BE2C (cell line): ENCODE data around the gene ERICH3.
"Not testable (repeated sequence)": the region's sequence is repeated elsewhere in the genome, so short reads cannot be mapped to it uniquely, and the experiment has no call there.

ENCODE experiments used
- DNase-seq: peaks from one replicate; pipeline ENCODE4 v3.0.0-alpha.2; 2020
- H3K27me3 ChIP-seq: fragments of 250-450 bp; sonication (Bioruptor Pico); 2 replicates; pipeline ENCODE4 v1.5.1; 2020; ENCODE audit warnings: mild to moderate bottlenecking
- H3K36me3 ChIP-seq: fragments of 250-450 bp; sonication (Bioruptor Pico); 2 replicates; pipeline ENCODE4 v1.5.1; 2020; ENCODE audit warnings: mild to moderate bottlenecking
- H3K4me1 ChIP-seq: fragments of 250-450 bp; sonication (Bioruptor Pico); 2 replicates; pipeline ENCODE4 v1.5.1; 2020
- H3K4me3 ChIP-seq: 2 replicates; pipeline ENCODE4 v1.5.1; 2011; ENCODE audit warnings: low read depth, low read length
- H3K9me3 ChIP-seq: fragments of 250-450 bp; sonication (Bioruptor Pico); 2 replicates; pipeline ENCODE4 v1.5.1; 2020
- CTCF ChIP-seq: IDR thresholded peaks from 2 replicates; pipeline ENCODE4 v1.5.1; 2012; ENCODE audit warnings: mild to moderate bottlenecking, low read depth, low read length

The ERICH3 gene

GRCh38 chr1:74674278-74675048, 871 bp upstream of the ERICH3 start:
- no peak overlapping the region for H3K4me3 ChIP-seq
- DNase-seq = no peak

GRCh38 chr1:74670866-74671265, 2.7 kb downstream of the ERICH3 start:
- H3K4me3 ChIP-seq, H3K36me3 ChIP-seq, DNase-seq, H3K9me3 ChIP-seq, H3K27me3 ChIP-seq, H3K4me1 ChIP-seq: not testable (repeated sequence)

More at GRCh38 chr1:74674278-74675048, 871 bp upstream of the ERICH3 start:
- no peaks in the 10 kb centered on the region for H3K4me1 ChIP-seq
- no peak for TF ChIP-seq CTCF
- no peaks in the 10 kb centered on the region for H3K27me3 ChIP-seq
- no peaks in the 10 kb centered on the region for H3K9me3 ChIP-seq
- H3K36me3 ChIP-seq = no peaks in the 10 kb centered on the region

GRCh38 chr1:74654708-74655107, 18.9 kb downstream of the ERICH3 start:
- no peaks in the 10 kb centered on the region for H3K9me3 ChIP-seq
- no peaks in the 10 kb centered on the region for H3K27me3 ChIP-seq
- H3K36me3 ChIP-seq = no peaks in the 10 kb centered on the region
- H3K4me1 ChIP-seq = no peaks in the 10 kb centered on the region; the same call in 1 of the 2 replicates
- H3K4me3 ChIP-seq = no peak overlapping the region
- no peak for TF ChIP-seq CTCF
- DNase-seq = no peak

- no peak for TF ChIP-seq CTCF
- Histone ChIP-seq H3K27me3 (no peaks in the 10 kb centered on the region), H3K4me3 (no peak overlapping the region), H3K4me1 (no peaks in the 10 kb centered on the region; the same call in 1 of the 2 replicates), H3K36me3 (no peaks in the 10 kb centered on the region), H3K9me3 (no peaks in the 10 kb centered on the region)
- DNase-seq = peak; percentile 10
Measured at GRCh38 chr1:74652711-74653139, 20.9 kb downstream of the ERICH3 start.

- H3K27me3 ChIP-seq = no peaks in the 10 kb centered on the region
- no peaks in the 10 kb centered on the region for H3K9me3 ChIP-seq
- no peaks in the 10 kb centered on the region; the same call in 1 of the 2 replicates for H3K4me1 ChIP-seq
- H3K4me3 ChIP-seq = no peak overlapping the region
- no peaks in the 10 kb centered on the region for H3K36me3 ChIP-seq
- DNase-seq = no peak
- TF ChIP-seq CTCF = no peak
Measured at GRCh38 chr1:74650561-74650960, 23.0 kb downstream of the ERICH3 start.

- no peak for DNase-seq
- H3K4me3 ChIP-seq = no peak overlapping the region
- H3K9me3 ChIP-seq = no peaks in the 10 kb centered on the region
- no peak for TF ChIP-seq CTCF
- no peaks in the 10 kb centered on the region for H3K4me1 ChIP-seq
- H3K36me3 ChIP-seq = no peaks in the 10 kb centered on the region
- no peaks in the 10 kb centered on the region for H3K27me3 ChIP-seq
Measured at GRCh38 chr1:74641876-74642275, 31.7 kb downstream of the ERICH3 start.
